GM12874 (cell line): ENCODE measurements around the gene CALML6.

ENCODE experiments used
- CTCF ChIP-seq: IDR thresholded peaks from 2 replicates; pipeline ENCODE4 v1.5.1; 2011; ENCODE audit warnings: low read depth, mild to moderate bottlenecking, control low read depth, low read length, moderate library complexity; ENCODE audit not compliant: insufficient read depth

The CALML6 gene

DNA sequence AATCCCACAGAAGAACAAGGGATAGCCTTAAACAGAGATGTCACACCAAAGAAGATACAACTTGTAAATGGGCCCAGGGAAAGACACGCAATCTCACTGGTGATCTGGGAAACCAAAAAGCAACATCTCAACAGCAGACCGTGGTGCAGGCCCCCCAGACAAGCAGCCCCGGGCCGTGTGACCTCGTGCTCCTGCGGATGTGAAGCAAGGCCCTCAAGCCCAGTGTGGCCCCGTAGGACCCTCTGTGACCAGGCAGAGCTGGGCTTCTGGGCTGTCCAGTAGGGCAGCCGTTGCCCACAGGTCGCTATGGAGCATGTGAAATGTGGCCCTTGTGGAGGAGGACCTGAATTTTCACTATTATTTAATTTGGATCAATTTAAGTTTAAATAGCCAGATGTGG lies 39.0 kb downstream of the CALML6 start:
- no peak for TF ChIP-seq CTCF

- TF ChIP-seq CTCF: peak; percentile 29; the same call in 1 of the 2 replicates
Measured at GRCh38 chr1:1954831-1955441, 39.9 kb downstream of the CALML6 start.

GRCh38 chr1:1955621-1956094 lies 40.6 kb downstream of the CALML6 start:
- TF ChIP-seq CTCF: no peak

DNA sequence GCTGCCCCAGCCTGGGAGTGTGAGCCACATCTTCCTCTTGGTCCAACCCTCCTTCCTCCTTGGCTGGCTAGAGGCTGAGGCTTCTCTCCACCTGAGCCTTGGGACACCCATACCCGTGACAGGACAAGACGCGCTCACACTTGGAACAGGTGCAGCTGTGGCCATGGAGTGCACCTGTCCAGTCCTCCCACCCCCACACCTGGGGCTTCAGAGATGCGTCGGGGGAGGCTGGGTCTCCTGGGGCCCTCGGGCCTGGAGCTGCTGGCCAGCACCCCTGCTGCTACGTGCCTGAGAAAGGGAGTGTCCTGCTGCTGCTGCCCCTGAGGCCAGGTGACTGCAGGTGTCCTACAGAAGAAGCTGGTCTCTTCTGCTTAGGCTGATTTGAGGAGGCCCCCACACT lies 41.0 kb downstream of the CALML6 start:
- no peak for TF ChIP-seq CTCF

DNA sequence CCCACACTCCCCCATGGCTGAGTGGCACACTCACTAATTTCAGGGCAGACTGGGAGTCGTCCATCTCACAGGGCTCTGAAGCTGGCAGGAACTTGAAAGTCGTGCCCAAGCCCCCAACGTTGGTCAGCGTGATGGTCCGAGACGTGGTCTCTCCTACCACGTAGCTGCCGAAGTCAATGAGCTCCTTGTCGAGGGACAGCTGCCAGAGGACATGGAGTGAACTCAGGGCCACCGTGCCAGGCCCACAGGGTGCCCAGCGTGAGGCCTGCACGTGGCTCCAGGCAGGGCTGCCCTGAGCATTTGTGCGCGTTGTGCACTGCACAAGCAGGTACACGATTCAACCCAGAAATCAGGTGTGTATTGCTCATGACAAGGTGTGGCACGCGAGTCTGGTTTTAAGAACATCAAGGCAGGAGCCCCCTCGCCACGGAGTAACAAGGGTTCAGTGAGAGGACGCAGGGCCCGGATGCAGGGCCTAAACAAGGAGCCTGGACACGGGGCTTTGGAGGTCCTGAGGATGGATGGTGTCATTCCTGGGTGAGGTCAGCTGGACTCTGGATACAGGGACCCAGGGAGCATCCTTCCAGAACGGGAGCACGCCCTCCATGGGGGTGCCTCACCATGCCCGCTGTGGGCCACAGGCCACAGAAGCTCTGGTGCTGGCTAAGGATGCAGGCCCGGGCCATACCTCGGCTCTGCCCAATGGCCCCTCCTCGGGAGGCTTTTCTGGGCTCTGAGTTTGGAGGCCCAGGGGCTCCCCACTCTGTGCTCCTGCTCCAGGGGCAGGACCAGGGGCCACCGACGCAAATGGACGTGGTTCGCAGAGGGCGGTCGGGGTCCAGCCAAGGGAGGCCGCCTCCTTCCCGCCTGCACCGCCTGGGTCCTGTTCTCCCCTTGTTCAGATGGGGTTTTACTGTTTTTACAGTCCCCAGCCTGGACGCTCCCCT lies 41.8 kb downstream of the CALML6 start:
- TF ChIP-seq CTCF: no peak

- no peak for TF ChIP-seq CTCF
Measured at GRCh38 chr1:1957533-1957961, 42.5 kb downstream of the CALML6 start.

GRCh38 chr1:1958071-1958541 lies 43.0 kb downstream of the CALML6 start:
- no peak for TF ChIP-seq CTCF
